Retinal pigment epithelial cell (primary cell): ENCODE measurements around the gene TBCA.
A peak's percentile ranks its signal among the peaks of the same experiment; 100 is the strongest.

Source experiments
- DNase-seq: peaks from one replicate; pipeline ENCODE4 v3.0.0-alpha.2; 2010; ENCODE audit warnings: low read depth
- H3K4me3 ChIP-seq: 2 replicates; pipeline ENCODE4 v1.5.1; 2011; ENCODE audit warnings: mild to moderate bottlenecking, low read length, control low read depth, moderate library complexity
- CTCF ChIP-seq: conservative IDR thresholded peaks from 2 replicates; pipeline ENCODE4 v1.5.1; 2011; ENCODE audit warnings: low read depth, low read length, control low read depth, inconsistent platforms

The TBCA gene

GRCh38 chr5:77774981-77775789, 954 bp downstream of the TBCA start:
- DNase-seq: no peak
- no peak for TF ChIP-seq CTCF

GRCh38 chr5:77773734-77774280, 2.3 kb downstream of the TBCA start:
- no peak overlapping the region for H3K4me3 ChIP-seq
- DNase-seq: no peak
- no peak for TF ChIP-seq CTCF

More at GRCh38 chr5:77774981-77775789, 954 bp downstream of the TBCA start:
- H3K4me3 ChIP-seq: peak overlapping the region; percentile 79

GRCh38 chr5:77772729-77773128, 3.4 kb downstream of the TBCA start:
- no peak for DNase-seq
- TF ChIP-seq CTCF: no peak
- no peak overlapping the region for H3K4me3 ChIP-seq

GRCh38 chr5:77771452-77771851, 4.7 kb downstream of the TBCA start:
- no peak overlapping the region for H3K4me3 ChIP-seq
- TF ChIP-seq CTCF: no peak
- DNase-seq: no peak

GRCh38 chr5:77770293-77771005, 5.7 kb downstream of the TBCA start:
- TF ChIP-seq CTCF: no peak
- no peak for DNase-seq
- H3K4me3 ChIP-seq: no peak overlapping the region

- TF ChIP-seq CTCF: no peak
- H3K4me3 ChIP-seq: no peak overlapping the region
- DNase-seq: no peak
Measured at GRCh38 chr5:77768978-77769377, 7.2 kb downstream of the TBCA start.
